HepG2 (cell line): ENCODE data around the gene DOCK3. TPM values are rescaled to one million over a fixed set of nuclear protein-coding genes. Genes with fewer than 3 reads are reported as not detected.

Experiments
- MAFF ChIP-seq: IDR thresholded peaks from 2 replicates; pipeline ENCODE4 v1.6.1; 2011; ENCODE audit warnings: low read depth, low read length, improper control_type of control experiment
- NPAS2 ChIP-seq: sonication (generic); formaldehyde crosslinking; IDR thresholded peaks from 2 replicates; pipeline ENCODE4 v1.8.0; 2022; ENCODE audit warnings: mild to moderate bottlenecking, missing genetic modification reagents, borderline replicate concordance
- PRDM10 ChIP-seq: sonication (generic); formaldehyde crosslinking; IDR thresholded peaks from 2 replicates; pipeline ENCODE4 v1.4.0; 2020; ENCODE audit warnings: low read depth, missing genetic modification reagents
- PRDM4 ChIP-seq: sonication (generic); formaldehyde crosslinking; IDR thresholded peaks from 2 replicates; pipeline ENCODE4 v1.9.0; 2021; ENCODE audit warnings: missing genetic modification reagents, borderline replicate concordance
- SP140L ChIP-seq: sonication (generic); formaldehyde crosslinking; IDR thresholded peaks from 2 replicates; pipeline ENCODE4 v1.4.0; 2020; ENCODE audit warnings: missing genetic modification reagents, borderline replicate concordance
- ZMAT3 ChIP-seq: sonication (generic); formaldehyde crosslinking; conservative IDR thresholded peaks from 2 replicates; pipeline ENCODE4 v1.7.0; 2021; ENCODE audit warnings: missing genetic modification reagents
- ZNF414 ChIP-seq: sonication (generic); formaldehyde crosslinking; IDR thresholded peaks from 2 replicates; pipeline ENCODE4 v1.5.0; 2020; ENCODE audit warnings: missing genetic modification reagents
- ZNF687 ChIP-seq: sonication (generic); formaldehyde crosslinking; IDR thresholded peaks from 2 replicates; pipeline ENCODE4 v1.5.1; 2020; ENCODE audit warnings: mild to moderate bottlenecking, missing genetic modification reagents, moderate library complexity
- polyA plus RNA-seq, 8 experiments: library from polyadenylated mRNA; depleted of rRNA in 3 of 8; stranded (reverse) in 7 of 8; unstranded in 1 of 8; fragments of >200 nt; fragmentation: Illumina TruSeq in 4 of 8; extraction: Trizol in 4 of 8; gene quantifications; 2 replicates each; pipeline versions ENCODE4 v1.2.1 to v1.2.3, GENCODE V29; 2011 to 2016; ENCODE audit warnings: low read depth in 4 of 8, missing spikeins in 1 of 8, mixed read lengths in 1 of 8; ENCODE audit not compliant: insufficient read depth in 1 of 8
- total RNA-seq, 5 experiments: library from RNA; depleted of rRNA; stranded (reverse); fragments of >200 nt; fragmentation: Illumina TruSeq; extraction: Trizol; gene quantifications; 2 replicates each; pipeline ENCODE4 v1.2.3, GENCODE V29; 2016; ENCODE audit warnings: low read depth in 1 of 5
- TF ChIP-seq, protein P1 (sequence below): sonication (generic); formaldehyde crosslinking; IDR thresholded peaks from 2 replicates; pipeline ENCODE4 v1.4.0; 2020; ENCODE audit warnings: missing genetic modification reagents, mild to moderate bottlenecking, borderline replicate concordance
- TF ChIP-seq, protein P2 (sequence below): sonication (generic); formaldehyde crosslinking; IDR thresholded peaks from 2 replicates; pipeline ENCODE4 v1.8.0; 2022; ENCODE audit warnings: mild to moderate bottlenecking, missing genetic modification reagents

DOCK3 gene
- total and polyA plus RNA-seq, 2 of the 13 experiments (the other 11 are each of a cell fraction or from before 2014, with no cell fraction given), result not detected

- TF ChIP-seq PRDM4 (CRISPR knock-in tag), result 0 out of 2 replicates have a peak, but pooled peaks have one; percentile 12
- TF ChIP-seq, protein P1, sequence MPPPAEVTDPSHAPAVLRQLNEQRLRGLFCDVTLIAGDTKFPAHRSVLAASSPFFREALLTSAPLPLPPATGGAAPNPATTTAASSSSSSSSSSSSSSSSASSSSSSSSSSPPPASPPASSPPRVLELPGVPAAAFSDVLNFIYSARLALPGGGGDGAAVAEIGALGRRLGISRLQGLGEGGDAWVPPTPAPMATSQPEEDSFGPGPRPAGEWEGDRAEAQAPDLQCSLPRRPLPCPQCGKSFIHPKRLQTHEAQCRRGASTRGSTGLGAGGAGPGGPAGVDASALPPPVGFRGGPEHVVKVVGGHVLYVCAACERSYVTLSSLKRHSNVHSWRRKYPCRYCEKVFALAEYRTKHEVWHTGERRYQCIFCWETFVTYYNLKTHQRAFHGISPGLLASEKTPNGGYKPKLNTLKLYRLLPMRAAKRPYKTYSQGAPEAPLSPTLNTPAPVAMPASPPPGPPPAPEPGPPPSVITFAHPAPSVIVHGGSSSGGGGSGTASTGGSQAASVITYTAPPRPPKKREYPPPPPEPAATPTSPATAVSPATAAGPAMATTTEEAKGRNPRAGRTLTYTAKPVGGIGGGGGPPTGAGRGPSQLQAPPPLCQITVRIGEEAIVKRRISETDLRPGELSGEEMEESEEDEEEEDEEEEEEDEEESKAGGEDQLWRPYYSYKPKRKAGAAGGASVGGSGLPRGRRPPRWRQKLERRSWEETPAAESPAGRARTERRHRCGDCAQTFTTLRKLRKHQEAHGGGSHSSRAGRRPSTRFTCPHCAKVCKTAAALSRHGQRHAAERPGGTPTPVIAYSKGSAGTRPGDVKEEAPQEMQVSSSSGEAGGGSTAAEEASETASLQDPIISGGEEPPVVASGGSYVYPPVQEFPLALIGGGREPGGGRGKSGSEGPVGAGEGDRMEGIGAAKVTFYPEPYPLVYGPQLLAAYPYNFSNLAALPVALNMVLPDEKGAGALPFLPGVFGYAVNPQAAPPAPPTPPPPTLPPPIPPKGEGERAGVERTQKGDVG (CRISPR knock-in tag), result no peak
- peak; percentile 57; the same call in 1 of the 2 replicates for TF ChIP-seq ZMAT3 (CRISPR knock-in tag)
- TF ChIP-seq SP140L (CRISPR knock-in tag), result no peak
- TF ChIP-seq ZNF414 (CRISPR knock-in tag), result peak; percentile 62; the same call in 1 of the 2 replicates
- TF ChIP-seq ZNF687 (CRISPR knock-in tag), result peak; percentile 87
- TF ChIP-seq PRDM10 (CRISPR knock-in tag), result peak; percentile 42; the same call in 1 of the 2 replicates
- TF ChIP-seq, protein P2, sequence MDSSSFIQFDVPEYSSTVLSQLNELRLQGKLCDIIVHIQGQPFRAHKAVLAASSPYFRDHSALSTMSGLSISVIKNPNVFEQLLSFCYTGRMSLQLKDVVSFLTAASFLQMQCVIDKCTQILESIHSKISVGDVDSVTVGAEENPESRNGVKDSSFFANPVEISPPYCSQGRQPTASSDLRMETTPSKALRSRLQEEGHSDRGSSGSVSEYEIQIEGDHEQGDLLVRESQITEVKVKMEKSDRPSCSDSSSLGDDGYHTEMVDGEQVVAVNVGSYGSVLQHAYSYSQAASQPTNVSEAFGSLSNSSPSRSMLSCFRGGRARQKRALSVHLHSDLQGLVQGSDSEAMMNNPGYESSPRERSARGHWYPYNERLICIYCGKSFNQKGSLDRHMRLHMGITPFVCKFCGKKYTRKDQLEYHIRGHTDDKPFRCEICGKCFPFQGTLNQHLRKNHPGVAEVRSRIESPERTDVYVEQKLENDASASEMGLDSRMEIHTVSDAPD (CRISPR knock-in tag), result no peak
- TF ChIP-seq NPAS2 (CRISPR knock-in tag), result no peak
- no peak for TF ChIP-seq MAFF
Observed at GRCh38 chr3:51384726-51385473, 710.2 kb downstream of the DOCK3 start, which contains the start of gene MANF (continued).
